Measurements from ENCODE around the gene CNST. TPM values are rescaled to one million over a fixed set of nuclear protein-coding genes. Genes with fewer than 3 reads are reported as not detected.

Gene CNST
- total and polyA plus RNA-seq, 9 of the 15 experiments (the other 6 are each of a cell fraction or from before 2014, with no cell fraction given) = 17.0 to 55.3 (median 30.8) TPM

GRCh38 chr1:246580497-246581370 is 14.5 kb downstream of the CNST start (continued):
- TF ChIP-seq AFF4 (CRISPR knock-in tag; IDR thresholded peaks at IDR 0.05) (0 out of 2 replicates have a peak, but pooled peaks have one; percentile 27), ZBTB34 (CRISPR knock-in tag; IDR thresholded peaks at IDR 0.05) (no peak), NR2F6 (CRISPR knock-in tag; IDR thresholded peaks at IDR 0.05) (no peak), ZNF41 (CRISPR knock-in tag; conservative IDR thresholded peaks at IDR 0.05) (no peak), CBX1 (IDR thresholded peaks at IDR 0.05; ENCODE audit: low read depth) (no peak), SMARCA5 (IDR thresholded peaks at IDR 0.05) (peak; percentile 41), CHAMP1 (IDR thresholded peaks at IDR 0.05) (peak; percentile 76), EP400 (IDR thresholded peaks at IDR 0.05) (0 out of 2 replicates have a peak, but pooled peaks have one; percentile 9), TRIM28 (IDR thresholded peaks at IDR 0.05) (peak; percentile 17; the same call in 1 of the 2 replicates), TGIF2 (CRISPR knock-in tag; IDR thresholded peaks at IDR 0.05) (no peak), DMBX1 (CRISPR knock-in tag; IDR thresholded peaks at IDR 0.05; ENCODE audit: borderline replicate concordance) (0 out of 2 replicates have a peak, but pooled peaks have one; percentile 36), NR2C2 (CRISPR knock-in tag; IDR thresholded peaks at IDR 0.05) (no peak), NR2C2 (tag; IDR thresholded peaks at IDR 0.05) (0 out of 2 replicates have a peak, but pooled peaks have one; percentile 30), CHD1 (IDR thresholded peaks at IDR 0.05; ENCODE audit: low read length) (no peak), TBP (optimal IDR thresholded peaks at IDR 0.05; ENCODE audit: low read depth, low read length) (no peak), HDAC1 (IDR thresholded peaks at IDR 0.05) (0 out of 4 replicates have a peak, but pooled peaks of 1 of the 2 experiments have one; percentile 20), CBX8 (IDR thresholded peaks at IDR 0.05; ENCODE audit: borderline replicate concordance, extremely low read depth, low read depth, low read length, poor library complexity, severe bottlenecking) (no peak), CC2D1A (IDR thresholded peaks at IDR 0.05) (0 out of 2 replicates have a peak, but pooled peaks have one; percentile 50)
- TF ChIP-seq, protein P1, sequence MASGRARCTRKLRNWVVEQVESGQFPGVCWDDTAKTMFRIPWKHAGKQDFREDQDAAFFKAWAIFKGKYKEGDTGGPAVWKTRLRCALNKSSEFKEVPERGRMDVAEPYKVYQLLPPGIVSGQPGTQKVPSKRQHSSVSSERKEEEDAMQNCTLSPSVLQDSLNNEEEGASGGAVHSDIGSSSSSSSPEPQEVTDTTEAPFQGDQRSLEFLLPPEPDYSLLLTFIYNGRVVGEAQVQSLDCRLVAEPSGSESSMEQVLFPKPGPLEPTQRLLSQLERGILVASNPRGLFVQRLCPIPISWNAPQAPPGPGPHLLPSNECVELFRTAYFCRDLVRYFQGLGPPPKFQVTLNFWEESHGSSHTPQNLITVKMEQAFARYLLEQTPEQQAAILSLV (tag; IDR thresholded peaks at IDR 0.05) = no peak

All from K562 (cell line).